ENCODE measurements around the gene SYTL3. TPM values are rescaled to one million over a fixed set of nuclear protein-coding genes. Genes with fewer than 3 reads are reported as not detected.

The SYTL3 gene
- total and polyA plus RNA-seq, 2 of the 8 experiments (the other 6 are each of a cell fraction or from before 2014, with no cell fraction given): 0.27 to 0.99 TPM

DNA sequence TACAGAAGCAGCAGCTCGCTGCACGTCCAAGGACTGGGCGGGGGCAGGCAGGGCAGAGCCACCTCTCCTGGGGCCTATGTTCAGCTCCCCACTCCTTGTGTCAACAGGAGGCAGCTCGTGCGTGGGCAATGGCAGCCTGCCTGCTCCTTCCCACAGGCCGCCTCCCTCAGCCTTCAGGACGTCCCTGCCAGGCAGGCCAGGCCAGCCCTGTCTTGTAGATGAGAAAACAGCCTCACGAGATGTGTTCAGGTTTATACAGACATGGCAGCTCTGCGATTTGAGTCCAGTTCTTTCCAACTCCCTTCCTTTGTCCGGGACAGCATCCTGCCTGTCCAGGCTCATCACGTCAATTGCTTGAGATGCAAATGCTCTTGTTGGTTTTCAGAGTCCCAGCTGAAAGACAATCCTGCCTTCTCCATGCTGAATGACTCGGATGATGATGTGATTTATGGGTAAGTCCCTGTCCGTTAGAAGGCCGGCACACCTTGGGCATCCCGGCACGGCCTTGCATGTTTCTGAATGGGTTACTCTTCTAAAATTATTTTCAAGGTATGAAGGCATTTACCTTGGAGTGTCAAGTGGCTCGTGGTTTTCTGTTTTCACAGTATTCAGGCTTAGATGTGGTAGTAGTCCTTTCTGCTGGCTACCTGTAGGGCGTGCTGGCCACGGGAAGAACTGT, 18.8 kb upstream of the SYTL3 start (continued):
- no peak for TF ChIP-seq RBBP5 (IDR thresholded peaks at IDR 0.05; ENCODE audit: borderline replicate concordance, low read depth, low read length)
- TF ChIP-seq MAX (IDR thresholded peaks at IDR 0.05): no peak
